ENCODE data around the gene BCL2L12.

GRCh38 chr19:49710372-49710951 is 44.7 kb downstream of the BCL2L12 start:
- TF ChIP-seq SIN3A (IDR thresholded peaks at IDR 0.05; ENCODE audit: borderline replicate concordance, insufficient read depth, low read length) = no peak
- no peak for TF ChIP-seq POLR2AphosphoS5 (IDR thresholded peaks at IDR 0.05; ENCODE audit: low read depth, low read length)
- no peak for TF ChIP-seq TAF1 (IDR thresholded peaks at IDR 0.05; ENCODE audit: borderline replicate concordance, insufficient read depth, low read length)
- TF ChIP-seq, protein P1, sequence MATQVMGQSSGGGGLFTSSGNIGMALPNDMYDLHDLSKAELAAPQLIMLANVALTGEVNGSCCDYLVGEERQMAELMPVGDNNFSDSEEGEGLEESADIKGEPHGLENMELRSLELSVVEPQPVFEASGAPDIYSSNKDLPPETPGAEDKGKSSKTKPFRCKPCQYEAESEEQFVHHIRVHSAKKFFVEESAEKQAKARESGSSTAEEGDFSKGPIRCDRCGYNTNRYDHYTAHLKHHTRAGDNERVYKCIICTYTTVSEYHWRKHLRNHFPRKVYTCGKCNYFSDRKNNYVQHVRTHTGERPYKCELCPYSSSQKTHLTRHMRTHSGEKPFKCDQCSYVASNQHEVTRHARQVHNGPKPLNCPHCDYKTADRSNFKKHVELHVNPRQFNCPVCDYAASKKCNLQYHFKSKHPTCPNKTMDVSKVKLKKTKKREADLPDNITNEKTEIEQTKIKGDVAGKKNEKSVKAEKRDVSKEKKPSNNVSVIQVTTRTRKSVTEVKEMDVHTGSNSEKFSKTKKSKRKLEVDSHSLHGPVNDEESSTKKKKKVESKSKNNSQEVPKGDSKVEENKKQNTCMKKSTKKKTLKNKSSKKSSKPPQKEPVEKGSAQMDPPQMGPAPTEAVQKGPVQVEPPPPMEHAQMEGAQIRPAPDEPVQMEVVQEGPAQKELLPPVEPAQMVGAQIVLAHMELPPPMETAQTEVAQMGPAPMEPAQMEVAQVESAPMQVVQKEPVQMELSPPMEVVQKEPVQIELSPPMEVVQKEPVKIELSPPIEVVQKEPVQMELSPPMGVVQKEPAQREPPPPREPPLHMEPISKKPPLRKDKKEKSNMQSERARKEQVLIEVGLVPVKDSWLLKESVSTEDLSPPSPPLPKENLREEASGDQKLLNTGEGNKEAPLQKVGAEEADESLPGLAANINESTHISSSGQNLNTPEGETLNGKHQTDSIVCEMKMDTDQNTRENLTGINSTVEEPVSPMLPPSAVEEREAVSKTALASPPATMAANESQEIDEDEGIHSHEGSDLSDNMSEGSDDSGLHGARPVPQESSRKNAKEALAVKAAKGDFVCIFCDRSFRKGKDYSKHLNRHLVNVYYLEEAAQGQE (IDR thresholded peaks at IDR 0.05; ENCODE audit: insufficient read depth in 1 of 2, low read depth in 2 of 2, low read length in 2 of 2) = no peak

Data from PFSK-1 (cell line).